ENCODE results near the gene IQCE.

IQCE gene

GRCh38 chr7:2663121-2663886 lies 104.5 kb downstream of the IQCE start:
- no peak for DNase-seq (ENCODE audit: low spot score)

- no peak for DNase-seq (ENCODE audit: low spot score)
These were observed 105.2 kb downstream of the IQCE start for GRCh38 chr7:2663960-2664359.

Measured in GM03348 (cell line).